ENCODE data around the gene AHDC1.

GRCh38 chr1:27591622-27592021 lies 12.3 kb downstream of the AHDC1 start:
- TF ChIP-seq EZH2phosphoT487 (IDR thresholded peaks at IDR 0.05; ENCODE audit: insufficient read depth, low read depth) (no peak), EZH2 (IDR thresholded peaks at IDR 0.05; ENCODE audit: insufficient read depth, poor library complexity, severe bottlenecking) (no peak)
